HG03175 (cell line): ENCODE data around the gene TMEM232.
A peak's percentile ranks its signal among the peaks of the same experiment; 100 is the strongest.
"Not testable (repeated sequence)": the region's sequence is repeated elsewhere in the genome, so short reads cannot be mapped to it uniquely, and the experiment has no call there.

Experiments used
- ATAC-seq: cut with Tn5 transposase; IDR thresholded peaks from one replicate; pipeline ENCODE4 v1.9.1; 2021; ENCODE audit warnings: mild to moderate bottlenecking, moderate library complexity; ENCODE audit not compliant: unreplicated experiment

Gene TMEM232

GRCh38 chr5:110726249-110727024, at the start of gene TMEM232:
TMEM232 (minus strand) TSS chr5:110726671; CDS start chr5:110667352, 59,319 bp downstream.
- ATAC-seq: peak; percentile 100

- ATAC-seq: no peak
Observed at GRCh38 chr5:110770286-110770685, 43.8 kb upstream of the TMEM232 start.

GRCh38 chr5:110769000-110769681, 42.7 kb upstream of the TMEM232 start:
- no peak for ATAC-seq

- no peak for ATAC-seq
Observed at GRCh38 chr5:110768138-110768860, 41.8 kb upstream of the TMEM232 start.

GRCh38 chr5:110760158-110760557, 33.7 kb upstream of the TMEM232 start:
- ATAC-seq: no peak

- no peak for ATAC-seq
Observed at GRCh38 chr5:110757118-110757729, 30.8 kb upstream of the TMEM232 start.

- ATAC-seq: no peak
Observed at GRCh38 chr5:110754181-110754580, 27.7 kb upstream of the TMEM232 start.

- no peak for ATAC-seq
Observed at GRCh38 chr5:110753600-110753999, 27.1 kb upstream of the TMEM232 start.

GRCh38 chr5:110752953-110753352, 26.5 kb upstream of the TMEM232 start:
- no peak for ATAC-seq

GRCh38 chr5:110751902-110752762, 25.7 kb upstream of the TMEM232 start:
- peak; percentile 99 for ATAC-seq

- ATAC-seq: peak; percentile 94
Observed at GRCh38 chr5:110738812-110739651, 12.6 kb upstream of the TMEM232 start, which contains the start of gene SLC25A46. SLC25A46 (plus strand) TSS chr5:110739007; CDS start chr5:110739120, 113 bp downstream.

GRCh38 chr5:110738503-110738811, 12.0 kb upstream of the TMEM232 start:
- ATAC-seq: peak; percentile 75

- ATAC-seq: no peak
Observed at GRCh38 chr5:110736753-110737152, 10.3 kb upstream of the TMEM232 start.

- ATAC-seq: no peak
Observed at GRCh38 chr5:110735556-110735955, 9.1 kb upstream of the TMEM232 start.

- no peak for ATAC-seq
Observed at GRCh38 chr5:110734101-110734500, 7.6 kb upstream of the TMEM232 start.

- not testable (repeated sequence) for ATAC-seq
Observed at GRCh38 chr5:110731499-110731898, 5.0 kb upstream of the TMEM232 start.

GRCh38 chr5:110727025-110727314, 499 bp upstream of the TMEM232 start:
- peak; percentile 79 for ATAC-seq

GRCh38 chr5:110718311-110718710, 8.2 kb downstream of the TMEM232 start:
- ATAC-seq: no peak
